ENCODE measurements around the gene COLEC12. TPM values are rescaled to one million over a fixed set of nuclear protein-coding genes. Genes with fewer than 3 reads are reported as not detected.
A peak's percentile ranks its signal among the peaks of the same experiment; 100 is the strongest.

Gene COLEC12
- total RNA-seq, 4 donors from 2014 or later, result 6.3 to 34.7 (median 19.8) TPM

GRCh38 chr18:457140-457519, 43.4 kb downstream of the COLEC12 start:
- Histone ChIP-seq H3K9me3 (no peaks in the 10 kb centered on the region), H3K27ac (peak overlapping the region in 2 of 3 donors; percentile 35 to 56), H3K4me3 (replicated peaks in 1 of 3) (no peak overlapping the region), H3K4me1 (peaks cover 0 to 5% of the 10 kb centered on the region in 2 donors), H3K36me3 (no peaks in the 10 kb centered on the region), H3K27me3 (no peaks in the 10 kb centered on the region)
- intact Hi-C loops (cut with DNase I), result no loop called here
- WGBS, 2 donors, result 11 to 17% methylated on average over 9 of the region's 9 CpGs
- TF ChIP-seq CTCF (IDR thresholded peaks at IDR 0.05) (no peak), POLR2A (IDR thresholded peaks at IDR 0.05) (no peak)
- DNase-seq, result no peak

DNA sequence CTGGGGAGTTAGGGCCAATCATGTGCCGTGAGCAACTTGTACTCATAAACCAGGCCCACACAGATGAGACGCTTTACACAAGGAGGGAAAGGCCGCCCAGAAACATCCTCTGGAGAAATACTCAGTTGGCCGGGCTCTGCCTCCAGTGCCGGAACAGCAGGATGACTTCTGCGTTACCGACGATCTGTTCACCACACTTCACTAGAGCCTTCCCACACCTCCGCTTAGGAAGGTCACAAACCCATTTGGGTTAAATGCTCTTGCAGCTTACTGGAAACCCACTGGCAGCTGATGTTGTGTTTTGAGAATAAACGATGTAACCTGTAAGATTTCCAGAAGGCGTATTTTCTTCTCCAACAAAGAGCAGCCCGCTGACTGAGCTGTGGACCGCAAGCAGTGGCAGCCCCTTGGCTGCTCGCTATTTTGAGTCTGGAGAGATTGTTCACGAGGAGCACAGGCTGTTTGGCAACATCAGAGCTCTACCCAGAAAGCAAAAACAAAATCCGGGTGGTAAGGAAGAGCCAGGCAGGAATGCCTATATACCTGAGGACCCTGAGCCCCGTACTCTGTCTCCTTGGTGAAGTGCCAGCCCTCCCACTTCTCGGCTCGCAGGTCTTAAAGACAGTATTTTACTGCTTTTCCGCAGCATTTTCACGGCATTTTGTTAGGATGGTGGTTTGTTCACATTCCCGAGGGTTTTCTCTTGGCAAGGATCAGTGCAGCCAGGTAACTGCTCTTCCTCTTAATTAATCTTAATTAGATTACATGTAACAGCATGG, 44.0 kb downstream of the COLEC12 start:
- 41 to 60% methylated on average over 22 of the region's 22 CpGs for WGBS, 2 donors
- TF ChIP-seq POLR2A (IDR thresholded peaks at IDR 0.05), result no peak
- no peak for TF ChIP-seq CTCF (IDR thresholded peaks at IDR 0.05)
- peaks cover 0 to 5% of the 10 kb centered on the region in 2 donors for H3K4me1 ChIP-seq

GRCh38 chr18:453400-453799, 47.1 kb downstream of the COLEC12 start:
- Histone ChIP-seq H3K4me1 (peaks cover 0 to 3% of the 10 kb centered on the region in 2 donors), H3K9me3 (no peaks in the 10 kb centered on the region), H3K27ac (no peak overlapping the region), H3K27me3 (no peaks in the 10 kb centered on the region), H3K4me3 (replicated peaks in 1 of 3) (no peak overlapping the region), H3K36me3 (no peaks in the 10 kb centered on the region)
- TF ChIP-seq CTCF (IDR thresholded peaks at IDR 0.05) (no peak), POLR2A (IDR thresholded peaks at IDR 0.05) (no peak)
- WGBS, 2 donors, result 94 to 98% methylated on average over 4 of the region's 4 CpGs
- DNase-seq, result no peak
- intact Hi-C loops (cut with DNase I), result no loop called here

More for the DNA sequence above, 44.0 kb downstream of the COLEC12 start:
- H3K4me3 ChIP-seq (replicated peaks in 1 of 3), result no peak overlapping the region
- H3K9me3 ChIP-seq, result no peaks in the 10 kb centered on the region
- peak in 1 of 2 donors; percentile 14 for DNase-seq
- H3K36me3 ChIP-seq, result no peaks in the 10 kb centered on the region
- intact Hi-C loops (cut with DNase I), result no loop called here
- H3K27me3 ChIP-seq, result no peaks in the 10 kb centered on the region
- peak overlapping the region in 2 of 3 donors; percentile 35 to 56 for H3K27ac ChIP-seq

DNA sequence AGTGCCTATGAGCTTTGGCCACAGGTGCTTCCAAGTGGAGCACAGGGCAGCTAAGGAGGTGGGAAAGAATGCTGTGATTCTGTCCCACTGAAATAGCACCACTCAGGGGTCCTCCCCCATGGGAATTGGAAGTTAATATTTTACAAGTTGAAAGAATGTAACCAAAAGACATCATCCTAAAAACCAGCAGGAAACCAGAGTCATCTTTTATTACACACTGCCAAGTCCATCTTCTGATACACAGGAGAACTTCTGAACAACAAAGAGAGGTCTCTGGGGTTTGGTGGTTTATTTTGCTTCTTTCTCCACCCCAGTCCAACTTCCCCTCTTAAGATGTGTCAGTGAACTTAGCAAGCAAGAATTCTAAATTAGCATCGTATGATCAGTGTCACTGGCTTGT, 47.7 kb downstream of the COLEC12 start:
- Histone ChIP-seq H3K27me3 (no peaks in the 10 kb centered on the region), H3K4me3 (replicated peaks in 1 of 3) (no peak overlapping the region), H3K4me1 (no peaks in the 10 kb centered on the region), H3K36me3 (no peaks in the 10 kb centered on the region), H3K9me3 (no peaks in the 10 kb centered on the region), H3K27ac (no peak overlapping the region)
- no peak for DNase-seq
- intact Hi-C loops (cut with DNase I), result no loop called here
- TF ChIP-seq CTCF (IDR thresholded peaks at IDR 0.05), result no peak
- no peak for TF ChIP-seq POLR2A (IDR thresholded peaks at IDR 0.05)
- WGBS, 2 donors, result 66 to 76% methylated on average over 1 of the region's 1 CpG

- 3 to 58% methylated on average over 7 to 8 of the region's 8 CpGs for WGBS, 2 donors
- no peaks in the 10 kb centered on the region for H3K9me3 ChIP-seq
- no peaks in the 10 kb centered on the region for H3K36me3 ChIP-seq
- no peak overlapping the region for H3K4me3 ChIP-seq (replicated peaks in 1 of 3)
- H3K4me1 ChIP-seq, result no peaks in the 10 kb centered on the region
- H3K27me3 ChIP-seq, result no peaks in the 10 kb centered on the region
- H3K27ac ChIP-seq, result peak overlapping the region in 1 of 3 donors; percentile 20
- peak in 1 of 2 donors; percentile 58 for DNase-seq
- intact Hi-C loops (cut with DNase I), result no loop called here
- TF ChIP-seq CTCF (IDR thresholded peaks at IDR 0.05) (no peak), POLR2A (IDR thresholded peaks at IDR 0.05) (peak in 1 of 2 donors; percentile 20)
Measured at GRCh38 chr18:449374-449773, 51.1 kb downstream of the COLEC12 start.

Data from thyroid gland (tissue), 4 donors.